Hypothalamus (tissue), 51 donors: ENCODE data around the gene PSMD8.

Experiments
- DNase-seq, 51 donors: peaks; one replicate each; lab custom pipeline; 2025; lab: John Stamatoyannopoulos, UW

PSMD8 gene

DNA sequence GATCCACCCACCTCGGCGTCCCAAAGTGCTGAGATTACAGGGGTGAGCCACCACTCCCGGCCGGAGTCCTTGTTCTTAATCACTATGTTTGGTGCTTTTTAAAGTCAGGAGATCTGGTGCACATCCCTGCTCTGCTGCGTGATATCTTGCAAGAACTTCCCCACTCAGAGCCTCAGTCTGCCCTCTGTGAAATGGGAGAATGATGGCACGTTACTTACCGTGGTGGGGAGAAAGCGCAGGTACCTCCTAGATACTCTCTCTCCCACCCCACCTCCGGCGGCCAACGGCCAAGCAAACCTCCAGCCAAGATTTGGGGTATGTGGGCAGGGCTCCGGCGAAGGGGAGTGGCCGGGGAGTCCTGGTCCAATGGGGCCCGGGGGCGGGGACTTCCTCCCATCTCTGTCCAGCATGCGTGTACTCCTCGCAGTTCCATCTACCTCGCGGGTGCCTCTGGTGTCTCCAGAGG lies 58.9 kb downstream of the PSMD8 start, which contains the start of gene RYR1:
TSS of gene RYR1 (plus strand) at position 424 of the 466 bp plus-strand sequence. CDS start 139 bp downstream, outside the sequence.
- DNase-seq = peak in 39 of 51 donors; percentile 4 to 73 (median 58)
